KMS-11 (cell line): Measurements from ENCODE around the gene E2F4.

Source experiments
- H2AFZ ChIP-seq: fragments of 200-600 bp; sonication (generic); 2 replicates; pipeline ENCODE4 v1.6.1; 2016; ENCODE audit warnings: antibody characterized with exemption, mixed run types, low read depth
- H3K27ac ChIP-seq: fragments of 200-600 bp; sonication (generic); 2 replicates; pipeline ENCODE4 v1.6.1; 2016; ENCODE audit warnings: mild to moderate bottlenecking, mixed run types
- H3K27me3 ChIP-seq: fragments of 200-600 bp; sonication (generic); 2 replicates; pipeline ENCODE4 v1.6.1; 2017; ENCODE audit warnings: mild to moderate bottlenecking, low read depth, mixed run types, moderate library complexity; ENCODE audit not compliant: insufficient read depth
- H3K36me3 ChIP-seq: fragments of 200-600 bp; sonication (generic); 2 replicates; pipeline ENCODE4 v1.6.1; 2017; ENCODE audit warnings: mild to moderate bottlenecking, mixed run types; ENCODE audit not compliant: insufficient read depth
- H3K4me1 ChIP-seq: fragments of 200-600 bp; sonication (generic); 2 replicates; pipeline ENCODE4 v1.6.1; 2016; ENCODE audit warnings: mild to moderate bottlenecking, low read depth, mixed run types; ENCODE audit not compliant: poor library complexity, severe bottlenecking
- H3K4me2 ChIP-seq: fragments of 200-600 bp; sonication (generic); 2 replicates; pipeline ENCODE4 v1.7.0; 2016; ENCODE audit warnings: mild to moderate bottlenecking, mixed run types
- H3K4me3 ChIP-seq: fragments of 200-600 bp; sonication (generic); IDR thresholded peaks from 2 replicates; pipeline ENCODE4 v1.6.1; 2017; ENCODE audit warnings: low read depth, low read length, mixed read lengths; ENCODE audit not compliant: insufficient read depth
- H3K79me2 ChIP-seq: fragments of 200-600 bp; sonication (generic); 2 replicates; pipeline ENCODE4 v1.6.1; 2016; ENCODE audit warnings: low read depth, mixed run types; ENCODE audit not compliant: insufficient read depth
- H3K9ac ChIP-seq: fragments of 200-600 bp; sonication (generic); 2 replicates; pipeline ENCODE4 v1.6.1; 2016; ENCODE audit warnings: mild to moderate bottlenecking, mixed run types
- H4K20me1 ChIP-seq: fragments of 200-600 bp; sonication (generic); 2 replicates; pipeline ENCODE4 v1.6.1; 2016; ENCODE audit warnings: mild to moderate bottlenecking, mixed run types; ENCODE audit not compliant: insufficient read depth
- TF ChIP-seq, protein P1 (sequence below): fragments of 200-600 bp; sonication (generic); conservative IDR thresholded peaks from 2 replicates; pipeline ENCODE4 v1.6.1; 2017; ENCODE audit warnings: low read depth, mild to moderate bottlenecking, antibody characterized with exemption, low read length, moderate library complexity, mixed read lengths

E2F4 gene

GRCh38 chr16:67157106-67157748, 34.7 kb upstream of the E2F4 start:
- Histone ChIP-seq H3K4me1 (peaks cover 20% of the 10 kb centered on the region), H3K9ac (no peak overlapping the region), H3K4me3 (no peak overlapping the region), H3K27ac (no peak overlapping the region), H4K20me1 (no peaks in the 10 kb centered on the region), H3K79me2 (no peaks in the 10 kb centered on the region), H3K36me3 (no peaks in the 10 kb centered on the region), H3K4me2 (no peak overlapping the region), H3K27me3 (no peaks in the 10 kb centered on the region), H2AFZ (no peak overlapping the region)
- TF ChIP-seq, protein P1, sequence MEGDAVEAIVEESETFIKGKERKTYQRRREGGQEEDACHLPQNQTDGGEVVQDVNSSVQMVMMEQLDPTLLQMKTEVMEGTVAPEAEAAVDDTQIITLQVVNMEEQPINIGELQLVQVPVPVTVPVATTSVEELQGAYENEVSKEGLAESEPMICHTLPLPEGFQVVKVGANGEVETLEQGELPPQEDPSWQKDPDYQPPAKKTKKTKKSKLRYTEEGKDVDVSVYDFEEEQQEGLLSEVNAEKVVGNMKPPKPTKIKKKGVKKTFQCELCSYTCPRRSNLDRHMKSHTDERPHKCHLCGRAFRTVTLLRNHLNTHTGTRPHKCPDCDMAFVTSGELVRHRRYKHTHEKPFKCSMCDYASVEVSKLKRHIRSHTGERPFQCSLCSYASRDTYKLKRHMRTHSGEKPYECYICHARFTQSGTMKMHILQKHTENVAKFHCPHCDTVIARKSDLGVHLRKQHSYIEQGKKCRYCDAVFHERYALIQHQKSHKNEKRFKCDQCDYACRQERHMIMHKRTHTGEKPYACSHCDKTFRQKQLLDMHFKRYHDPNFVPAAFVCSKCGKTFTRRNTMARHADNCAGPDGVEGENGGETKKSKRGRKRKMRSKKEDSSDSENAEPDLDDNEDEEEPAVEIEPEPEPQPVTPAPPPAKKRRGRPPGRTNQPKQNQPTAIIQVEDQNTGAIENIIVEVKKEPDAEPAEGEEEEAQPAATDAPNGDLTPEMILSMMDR, result no peak

GRCh38 chr16:67157892-67158635, 33.9 kb upstream of the E2F4 start:
- H3K4me1 ChIP-seq, result peaks cover 20% of the 10 kb centered on the region
- no peak overlapping the region for H2AFZ ChIP-seq
- H4K20me1 ChIP-seq, result no peaks in the 10 kb centered on the region
- TF ChIP-seq, protein P1, result no peak
- no peaks in the 10 kb centered on the region for H3K79me2 ChIP-seq
- H3K4me3 ChIP-seq, result no peak overlapping the region
- peak overlapping the region; percentile 64; the same call in 1 of the 2 replicates for H3K27ac ChIP-seq
- H3K27me3 ChIP-seq, result no peaks in the 10 kb centered on the region
- H3K4me2 ChIP-seq, result peak overlapping the region; percentile 98
- no peaks in the 10 kb centered on the region for H3K36me3 ChIP-seq
- no peak overlapping the region; the same call in 1 of the 2 replicates for H3K9ac ChIP-seq

GRCh38 chr16:67158637-67159600, 33.0 kb upstream of the E2F4 start:
- peak overlapping the region; percentile 64 for H3K27ac ChIP-seq
- peak overlapping the region; percentile 98 for H3K4me2 ChIP-seq
- peaks cover 21% of the 10 kb centered on the region for H3K4me1 ChIP-seq
- H2AFZ ChIP-seq, result peak overlapping the region; percentile 86
- H3K79me2 ChIP-seq, result no peaks in the 10 kb centered on the region
- H3K4me3 ChIP-seq, result no peak overlapping the region
- H3K9ac ChIP-seq, result peak overlapping the region; percentile 65; the same call in 1 of the 2 replicates
- TF ChIP-seq, protein P1, result no peak
- H4K20me1 ChIP-seq, result no peaks in the 10 kb centered on the region
- no peaks in the 10 kb centered on the region for H3K27me3 ChIP-seq
- no peaks in the 10 kb centered on the region for H3K36me3 ChIP-seq

GRCh38 chr16:67161595-67162058, 30.3 kb upstream of the E2F4 start:
- H3K79me2 ChIP-seq, result no peaks in the 10 kb centered on the region
- H3K4me3 ChIP-seq, result no peak overlapping the region
- H3K4me1 ChIP-seq, result peaks cover 38% of the 10 kb centered on the region
- TF ChIP-seq, protein P1, result no peak
- H4K20me1 ChIP-seq, result no peaks in the 10 kb centered on the region
- H3K9ac ChIP-seq, result no peak overlapping the region
- no peaks in the 10 kb centered on the region for H3K36me3 ChIP-seq
- no peaks in the 10 kb centered on the region for H3K27me3 ChIP-seq
- H3K27ac ChIP-seq, result no peak overlapping the region
- peak overlapping the region; percentile 98 for H3K4me2 ChIP-seq
- H2AFZ ChIP-seq, result no peak overlapping the region
